Measurements from ENCODE around the gene CBY1.

CBY1 gene

DNA sequence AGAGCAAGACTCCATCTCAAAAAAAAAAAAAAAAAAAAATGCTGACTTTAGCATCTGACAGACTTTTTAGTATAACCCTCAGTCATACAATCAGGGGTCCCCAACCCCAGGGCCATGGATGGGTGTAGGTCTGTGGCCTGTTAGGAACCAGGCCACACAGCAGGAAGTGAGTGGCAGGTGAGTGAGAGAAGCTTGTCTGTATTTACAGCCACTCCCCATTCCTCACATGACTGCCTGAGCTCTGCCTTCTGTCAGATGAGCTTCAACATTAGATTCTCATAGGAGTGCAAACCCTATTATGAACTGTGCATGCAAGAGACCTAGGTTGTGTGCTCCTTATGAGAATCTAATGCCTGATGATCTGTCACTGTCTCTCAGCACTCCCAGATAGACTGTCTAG lies 3.6 kb upstream of the CBY1 start:
- DNase-seq: no peak

DNA sequence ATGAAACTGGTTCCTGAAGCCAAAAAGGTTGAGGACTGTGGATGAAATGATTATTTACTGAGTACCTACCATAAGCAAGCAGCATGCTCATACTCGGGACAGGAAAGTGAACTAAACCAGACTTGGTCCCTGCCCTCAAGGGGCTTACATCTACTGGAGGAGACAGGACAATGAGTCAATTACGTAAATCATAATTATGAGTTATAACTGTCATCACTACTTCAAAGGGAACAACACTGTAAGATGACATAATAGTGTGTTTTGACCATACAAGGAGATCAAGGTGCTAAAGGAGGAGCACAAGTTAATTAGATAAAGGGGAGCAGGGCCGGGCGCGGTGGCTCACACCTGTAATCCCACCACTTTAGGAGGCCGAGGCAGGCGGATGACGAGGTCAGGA lies 2.7 kb upstream of the CBY1 start:
- DNase-seq: no peak

DNA sequence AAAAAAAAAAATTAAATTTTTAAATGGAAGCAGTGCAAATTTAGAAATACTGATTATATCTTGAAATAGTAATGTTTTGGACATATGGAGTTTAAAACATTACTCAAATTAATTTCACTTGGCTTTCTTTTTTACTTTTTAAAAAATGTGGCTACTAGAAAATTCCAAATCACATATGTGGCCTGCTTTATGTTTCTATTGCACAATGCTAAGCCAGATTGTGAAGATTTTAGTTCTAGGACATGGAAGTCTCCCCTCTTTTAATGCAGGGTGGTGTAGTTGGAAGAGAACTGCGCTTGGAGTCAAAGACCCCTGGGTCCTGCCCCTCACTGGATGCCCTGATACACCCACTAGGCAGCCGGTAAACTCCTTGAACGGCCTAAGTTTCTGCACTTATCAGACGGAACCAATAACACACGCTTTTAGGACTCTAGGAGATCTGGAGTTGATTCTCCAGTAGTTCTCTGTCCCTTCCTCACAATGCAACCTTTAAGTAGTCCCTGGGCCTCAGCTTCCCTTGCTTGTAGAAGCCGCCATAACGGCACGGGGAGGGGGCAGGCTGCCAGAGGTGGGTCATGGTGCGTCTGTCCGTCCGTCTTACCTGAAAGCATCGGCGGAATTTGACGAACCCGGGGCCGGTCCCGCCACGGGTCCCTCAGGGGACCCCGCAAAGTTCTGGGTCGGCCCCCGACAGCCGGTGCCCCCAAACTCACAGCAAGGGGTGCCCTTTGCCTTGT lies 751 bp upstream of the CBY1 start:
- no peak for DNase-seq

DNA sequence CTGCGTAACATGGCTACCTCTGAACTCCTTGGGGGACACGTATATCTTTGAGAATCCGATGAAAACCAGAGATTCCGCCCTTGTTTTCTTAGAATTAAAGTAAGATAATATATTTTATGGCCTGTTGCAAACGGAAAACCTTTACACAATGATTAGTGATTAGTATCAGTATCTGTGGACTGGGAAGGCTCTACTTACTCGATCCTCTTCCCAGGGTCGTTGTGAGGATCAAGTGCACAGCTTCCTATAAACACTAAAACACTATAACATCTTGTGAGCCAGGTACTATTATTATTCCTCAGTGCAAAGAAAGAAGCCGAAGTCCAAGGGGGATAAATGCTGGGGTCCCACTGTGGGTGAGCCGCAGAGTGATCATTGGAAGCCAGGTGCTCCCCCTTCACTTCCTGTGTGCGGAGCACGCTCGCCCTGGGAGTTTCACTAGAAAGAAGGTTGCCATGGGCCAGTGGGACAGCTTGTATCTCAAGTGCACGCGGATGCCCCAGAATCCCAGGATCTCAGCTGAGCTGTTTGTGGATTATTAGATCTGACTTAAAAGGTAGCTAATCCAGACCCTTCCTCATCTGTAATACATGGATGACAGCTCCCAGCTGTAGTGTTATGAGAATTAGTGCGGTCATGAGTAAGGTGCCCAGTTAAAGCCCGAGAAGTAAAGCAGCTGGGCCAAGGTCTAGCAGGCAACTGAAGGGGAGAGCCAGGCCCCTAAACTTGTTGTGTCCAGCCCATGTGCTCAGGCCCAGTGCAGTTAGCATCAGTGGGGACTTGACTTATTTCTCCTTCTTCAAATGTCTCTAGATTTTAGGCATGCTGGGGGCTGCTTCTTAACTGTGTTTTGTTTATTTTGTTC lies 839 bp downstream of the CBY1 start:
- no peak for DNase-seq

DNA sequence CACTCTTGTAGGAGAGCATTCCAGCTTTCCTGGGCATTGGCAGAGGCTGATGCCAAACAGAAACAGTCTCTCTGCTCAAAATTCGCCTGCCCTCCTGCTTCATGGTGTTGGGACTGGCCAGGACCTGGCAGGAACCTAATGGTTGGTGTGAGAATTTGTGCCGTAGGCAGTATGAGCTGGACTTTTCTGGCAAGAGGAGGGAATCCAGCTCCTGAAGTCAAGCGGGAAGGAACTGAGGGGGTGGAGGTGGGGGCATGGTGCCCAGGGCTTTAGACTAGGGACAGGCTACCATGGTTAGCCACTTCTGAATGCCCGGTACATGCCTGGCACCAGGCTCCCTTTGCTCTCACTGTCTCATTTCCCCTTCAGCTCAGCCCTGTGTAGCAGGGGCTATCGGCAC lies 18.4 kb downstream of the CBY1 start:
- DNase-seq: no peak

DNA sequence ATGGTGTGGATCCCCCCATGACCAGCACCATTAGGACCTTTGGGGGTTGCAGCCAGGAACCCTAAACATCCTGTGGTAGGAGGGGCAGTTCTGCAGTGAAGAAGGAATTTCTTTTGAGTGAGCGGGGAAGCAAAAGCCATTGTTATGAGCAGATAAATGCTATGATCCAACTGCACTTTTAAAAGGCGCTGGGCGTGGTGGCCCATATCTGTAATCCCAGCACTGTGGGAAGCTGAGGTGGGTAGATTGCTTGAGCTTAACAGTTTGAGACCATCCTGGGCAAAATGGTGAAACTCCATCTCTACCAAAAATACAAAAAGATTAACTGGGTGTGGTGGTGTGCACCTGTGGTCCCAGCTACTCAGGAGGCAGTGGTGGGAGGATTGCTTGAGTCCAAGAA lies 19.4 kb downstream of the CBY1 start:
- no peak for DNase-seq

DNA sequence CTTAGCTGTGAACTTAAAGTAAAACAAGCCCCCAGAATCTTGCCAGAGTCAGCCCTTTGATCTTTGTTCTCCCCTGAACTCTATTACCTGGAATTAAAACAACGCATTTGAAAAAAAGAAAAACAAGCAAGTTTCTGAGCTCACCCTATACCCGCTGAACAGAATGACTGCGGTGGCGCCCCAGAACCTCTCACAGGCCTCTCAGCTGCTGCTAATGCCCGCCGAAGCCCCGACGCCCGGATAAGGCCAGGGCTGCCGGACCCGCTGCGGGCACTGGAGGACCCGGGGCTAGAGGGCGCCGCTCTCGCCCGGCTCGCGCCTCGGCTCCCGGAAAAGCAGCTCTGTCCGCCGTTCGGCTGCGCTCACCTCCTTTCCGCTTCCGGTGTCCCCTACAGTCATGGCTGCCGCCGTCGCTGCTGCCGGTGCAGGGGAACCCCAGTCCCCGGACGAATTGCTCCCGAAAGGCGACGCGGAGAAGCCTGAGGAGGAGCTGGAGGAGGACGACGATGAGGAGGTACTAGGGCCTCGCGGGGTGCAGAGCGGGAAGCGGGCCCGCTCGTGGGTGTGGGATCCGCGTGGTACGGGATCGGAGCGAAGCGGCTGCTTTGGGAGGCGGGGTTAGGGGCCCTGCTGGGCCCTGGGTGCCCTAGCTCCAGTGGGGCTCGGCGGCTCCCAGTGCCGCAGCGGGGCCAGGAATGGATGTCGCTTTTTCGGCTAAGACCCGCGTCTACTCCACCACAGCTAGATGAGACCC lies 25.3 kb downstream of the CBY1 start, which contains the start of gene TOMM22:
Gene TOMM22 (plus strand): TSS at position 376 of the 754 bp plus-strand sequence. CDS start 22 bp downstream, at position 398.
- peak; percentile 73 for DNase-seq

DNA sequence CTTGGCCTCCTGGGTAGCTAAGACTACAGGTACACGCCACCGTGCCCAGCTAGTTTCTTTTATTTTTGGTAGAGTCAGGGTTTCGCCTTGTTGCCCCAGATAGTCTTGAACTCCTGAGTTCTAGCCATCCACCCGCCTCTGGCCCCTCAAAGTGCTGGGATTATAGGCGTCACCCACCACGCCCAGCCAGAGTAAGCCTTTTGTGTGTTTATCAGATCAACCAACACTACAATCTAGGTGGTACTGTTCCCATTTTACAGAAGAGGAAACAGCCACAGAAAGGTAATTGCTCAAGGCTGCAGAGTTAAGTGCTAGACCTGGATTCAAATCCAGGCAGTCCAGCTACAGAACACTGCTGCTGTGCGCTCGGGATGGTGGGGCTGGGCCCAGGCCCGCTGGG lies 28.5 kb downstream of the CBY1 start:
- DNase-seq: no peak

DNA sequence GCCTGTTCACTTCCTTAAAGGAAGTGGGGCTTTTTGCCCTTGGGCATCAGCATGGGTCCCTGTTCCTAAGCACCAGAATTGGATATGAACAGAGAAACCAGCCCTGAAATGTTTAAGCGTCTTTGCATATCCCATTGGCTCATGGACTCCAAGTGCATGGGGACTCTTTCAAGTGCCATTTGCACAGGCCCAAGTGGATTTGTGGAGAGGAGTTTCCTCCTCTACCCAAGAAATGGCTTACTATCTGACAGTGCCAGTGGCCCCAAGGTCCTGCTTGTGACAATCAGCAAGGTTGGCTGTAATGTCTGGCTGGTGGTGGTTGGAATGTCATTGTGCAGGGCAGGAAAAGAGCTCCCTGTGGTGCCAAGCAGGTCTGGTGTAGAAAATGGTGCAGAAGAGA lies 29.3 kb downstream of the CBY1 start:
- no peak for DNase-seq

DNA sequence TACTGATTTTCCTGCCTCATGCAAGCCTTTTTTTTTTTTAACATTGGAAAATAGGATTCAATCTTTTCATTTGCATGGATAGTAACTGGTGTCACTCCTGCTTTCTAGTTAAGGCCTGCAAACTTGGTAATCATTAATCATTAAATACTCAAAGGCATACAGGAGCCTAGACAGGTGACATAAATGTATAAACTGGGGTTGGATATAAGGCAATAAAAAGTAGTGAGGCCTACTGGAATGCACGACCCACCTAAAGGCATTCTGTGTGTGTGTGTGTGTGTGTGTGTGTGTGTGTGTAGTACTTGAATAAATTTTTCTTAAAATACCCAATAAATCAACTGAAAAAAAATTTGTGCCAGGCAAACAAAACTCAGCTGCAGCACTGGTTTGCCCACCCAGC lies 33.2 kb downstream of the CBY1 start:
- DNase-seq: no peak

DNA sequence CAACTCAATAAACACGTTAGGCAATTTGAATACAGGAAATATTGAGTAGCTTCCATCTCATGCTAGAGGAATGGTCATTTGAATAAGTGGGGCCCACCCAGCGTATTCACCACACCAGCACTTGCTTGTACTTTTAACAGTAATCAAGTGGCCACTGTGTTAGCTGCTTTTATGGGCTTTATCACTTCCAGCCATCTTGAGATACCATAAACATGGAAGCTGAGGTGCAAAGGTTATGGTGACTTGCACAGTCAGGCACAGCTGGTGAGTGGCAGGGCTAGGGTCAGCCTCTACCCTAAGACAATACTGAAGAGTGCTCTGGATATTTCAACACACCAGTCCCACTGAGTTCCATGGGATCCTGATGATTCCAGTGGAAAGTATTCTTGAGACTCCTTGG lies 37.6 kb downstream of the CBY1 start:
- DNase-seq: no peak

DNA sequence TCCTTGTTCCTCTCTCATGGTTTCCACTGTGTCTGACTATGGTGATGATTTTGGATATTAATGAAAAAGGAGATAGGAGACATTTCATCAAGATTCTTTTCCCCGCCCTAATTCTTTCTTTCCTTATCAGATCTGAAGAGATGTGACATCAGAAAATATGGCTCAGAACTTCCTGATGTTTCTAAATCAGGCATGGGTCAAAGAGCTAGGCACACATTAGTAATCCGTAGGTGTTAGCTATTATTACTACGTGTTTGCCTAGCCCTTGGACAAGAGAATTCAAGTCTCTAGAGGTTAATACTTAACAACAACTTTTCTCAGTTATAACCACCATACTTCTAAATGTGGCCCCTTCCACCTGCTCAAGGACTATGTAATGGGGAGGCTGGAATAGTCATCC lies 38.5 kb downstream of the CBY1 start:
- no peak for DNase-seq

DNA sequence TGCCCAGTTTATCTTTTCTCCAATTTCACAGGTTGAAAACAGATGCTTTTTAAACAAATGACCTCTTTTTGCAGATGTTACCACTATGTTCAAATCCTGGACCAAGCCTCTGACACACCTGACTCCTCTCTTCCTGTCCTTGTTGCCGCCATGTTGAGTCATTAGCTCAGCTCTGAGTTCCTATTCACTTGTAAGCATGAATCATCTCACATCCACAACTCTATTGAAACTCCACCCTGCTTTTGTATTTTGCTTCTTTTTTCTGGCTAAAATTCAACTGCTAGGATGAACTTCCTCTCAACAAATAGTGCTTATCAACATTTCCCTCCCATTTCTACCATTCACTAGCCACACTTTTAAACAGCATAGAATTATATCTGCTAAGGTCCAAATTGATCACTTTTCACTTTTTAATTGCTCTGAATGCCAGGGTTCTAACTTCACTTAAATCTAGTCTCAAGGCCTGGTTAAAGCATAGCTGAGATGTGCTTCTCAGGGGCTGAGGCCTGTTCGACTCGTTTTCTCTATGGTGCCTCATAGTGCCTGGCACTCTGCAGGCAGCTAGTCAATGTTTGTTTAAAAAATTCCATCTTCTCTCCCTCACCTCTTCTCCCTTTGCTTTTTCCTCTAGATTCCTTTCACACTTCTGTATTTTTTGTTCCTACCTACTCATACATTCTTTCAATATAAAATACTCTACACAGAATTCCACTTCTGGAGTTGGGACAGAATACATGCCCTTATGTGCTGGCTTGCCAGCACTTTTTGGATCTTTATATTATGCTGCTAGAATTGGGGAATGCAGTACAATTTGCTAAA lies 40.4 kb downstream of the CBY1 start:
- no peak for DNase-seq

DNA sequence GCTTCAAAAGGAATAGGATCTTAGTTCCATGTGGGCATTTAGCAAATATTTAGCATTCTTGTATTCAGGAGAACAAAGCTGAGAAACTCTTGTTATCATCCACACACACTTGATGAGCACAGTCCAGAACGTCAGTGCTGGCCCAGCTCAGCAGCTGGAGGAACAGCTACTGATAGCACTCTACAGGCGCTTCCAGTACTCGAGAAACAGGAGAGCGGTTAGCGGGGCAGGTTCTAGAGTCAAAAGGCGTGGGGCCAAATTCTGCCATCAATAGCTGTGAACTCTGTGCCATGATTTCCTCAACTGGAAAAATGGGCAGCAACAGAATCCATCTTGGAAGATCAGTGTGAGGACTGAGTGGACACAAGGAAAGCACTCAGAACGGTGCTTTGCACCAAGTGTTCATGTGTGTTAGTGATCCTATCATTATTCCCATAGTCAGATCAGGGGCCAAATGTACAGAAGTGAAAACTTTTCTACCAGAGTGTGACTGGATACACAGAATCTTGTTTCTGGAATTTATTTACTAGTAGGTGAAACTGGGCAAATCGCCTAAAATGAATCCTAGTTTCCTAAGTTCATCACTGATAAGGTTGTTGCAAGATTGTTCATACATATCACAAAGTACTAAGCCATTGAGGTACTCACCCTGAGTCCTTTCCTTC lies 41.1 kb downstream of the CBY1 start:
- DNase-seq: no peak

DNA sequence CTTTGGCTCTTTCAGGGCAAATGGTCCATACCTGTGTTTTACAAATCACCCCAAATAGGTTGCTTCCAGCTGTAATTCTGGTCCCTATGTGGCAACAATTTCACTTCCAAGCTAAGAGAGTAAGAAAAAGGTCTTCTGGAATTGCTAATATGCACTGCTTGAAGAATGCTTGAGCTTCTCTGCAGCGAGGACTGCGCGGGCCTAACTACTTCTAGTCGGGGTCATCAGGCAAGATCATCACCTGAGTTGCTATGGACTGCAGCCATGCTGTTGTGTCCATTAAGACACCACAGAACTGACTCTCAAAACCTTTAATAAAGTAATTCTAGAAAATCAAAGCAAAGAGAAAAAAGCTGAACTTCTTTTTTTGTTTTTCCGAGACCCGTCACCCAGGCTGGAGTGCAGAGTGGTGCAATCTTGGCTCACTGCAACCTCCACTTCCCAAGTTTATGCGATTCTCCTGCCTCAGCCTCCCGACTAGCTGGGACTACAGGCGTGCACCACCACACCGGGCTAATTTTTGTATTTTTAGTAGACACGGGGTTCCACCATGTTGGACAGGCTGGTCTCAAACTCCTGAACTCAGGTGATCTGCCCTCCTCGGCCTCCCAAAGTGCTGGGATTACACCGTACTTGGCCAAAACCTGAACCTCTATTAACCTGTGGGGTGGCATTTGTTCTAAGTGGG lies 42.1 kb downstream of the CBY1 start:
- no peak for DNase-seq

DNA sequence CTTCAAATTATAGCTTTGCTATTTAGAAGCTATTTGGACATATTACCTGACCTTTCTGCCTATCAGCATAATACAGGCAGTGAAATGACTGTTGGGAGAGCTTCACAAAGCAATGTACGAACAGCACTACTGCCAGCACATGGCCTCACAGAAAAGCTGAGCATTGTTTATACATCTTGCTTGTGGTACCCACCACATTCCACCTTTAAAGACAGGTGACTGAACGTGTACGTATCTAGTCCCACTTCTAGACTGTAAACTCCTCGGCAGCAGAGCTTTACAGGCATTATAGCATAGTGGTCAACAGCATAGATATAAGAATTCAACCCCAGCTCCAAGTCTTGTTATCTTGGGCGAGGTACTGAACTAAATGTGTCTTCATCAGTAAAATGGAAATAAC lies 42.7 kb downstream of the CBY1 start:
- DNase-seq: no peak

DNA sequence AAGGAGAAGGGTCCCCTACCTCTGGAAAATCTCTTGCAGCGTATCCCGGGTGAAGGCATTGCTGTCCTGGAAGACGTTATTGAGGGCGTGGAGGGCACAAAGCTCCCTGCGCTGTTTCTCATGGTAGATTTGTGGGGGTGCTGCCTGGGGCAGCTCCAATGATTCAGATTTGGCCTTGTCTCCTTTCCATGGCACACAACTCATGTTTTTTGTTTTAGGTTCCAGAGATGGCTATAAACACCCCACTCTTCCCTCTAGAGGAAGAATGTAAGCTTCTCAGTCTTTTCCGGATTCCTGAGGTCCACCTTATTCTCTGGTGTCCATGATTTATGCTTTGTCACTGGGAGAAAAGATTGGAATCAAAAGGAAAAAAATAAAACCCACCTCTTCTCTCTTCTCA lies 43.3 kb downstream of the CBY1 start:
- DNase-seq: no peak

DNA sequence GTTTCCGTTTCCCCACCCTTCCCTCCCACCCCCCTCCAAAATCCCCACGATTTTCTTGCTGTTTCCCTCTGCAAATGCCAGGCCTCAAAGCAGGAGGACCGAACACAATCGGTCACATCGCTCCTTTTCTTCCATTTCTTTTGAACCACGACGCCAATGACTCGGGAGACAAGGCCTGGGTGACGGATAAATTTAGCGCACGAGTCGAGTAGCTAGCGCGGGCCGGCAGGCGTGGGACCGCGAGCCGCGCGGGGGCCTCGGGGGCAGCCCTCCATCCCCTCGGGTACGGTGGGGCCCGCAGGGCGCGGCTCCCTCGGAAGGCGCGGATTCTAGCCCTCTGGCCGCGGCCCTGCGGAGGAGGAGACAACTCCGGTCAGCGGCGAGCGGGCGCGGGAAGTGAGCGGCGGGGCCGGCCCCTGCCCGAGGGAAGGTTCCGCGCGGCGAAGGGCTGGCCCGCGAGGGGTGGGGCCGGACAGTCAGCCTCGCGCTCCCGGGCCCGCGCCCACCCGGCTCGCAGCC lies 43.9 kb downstream of the CBY1 start:
- no peak for DNase-seq

DNA sequence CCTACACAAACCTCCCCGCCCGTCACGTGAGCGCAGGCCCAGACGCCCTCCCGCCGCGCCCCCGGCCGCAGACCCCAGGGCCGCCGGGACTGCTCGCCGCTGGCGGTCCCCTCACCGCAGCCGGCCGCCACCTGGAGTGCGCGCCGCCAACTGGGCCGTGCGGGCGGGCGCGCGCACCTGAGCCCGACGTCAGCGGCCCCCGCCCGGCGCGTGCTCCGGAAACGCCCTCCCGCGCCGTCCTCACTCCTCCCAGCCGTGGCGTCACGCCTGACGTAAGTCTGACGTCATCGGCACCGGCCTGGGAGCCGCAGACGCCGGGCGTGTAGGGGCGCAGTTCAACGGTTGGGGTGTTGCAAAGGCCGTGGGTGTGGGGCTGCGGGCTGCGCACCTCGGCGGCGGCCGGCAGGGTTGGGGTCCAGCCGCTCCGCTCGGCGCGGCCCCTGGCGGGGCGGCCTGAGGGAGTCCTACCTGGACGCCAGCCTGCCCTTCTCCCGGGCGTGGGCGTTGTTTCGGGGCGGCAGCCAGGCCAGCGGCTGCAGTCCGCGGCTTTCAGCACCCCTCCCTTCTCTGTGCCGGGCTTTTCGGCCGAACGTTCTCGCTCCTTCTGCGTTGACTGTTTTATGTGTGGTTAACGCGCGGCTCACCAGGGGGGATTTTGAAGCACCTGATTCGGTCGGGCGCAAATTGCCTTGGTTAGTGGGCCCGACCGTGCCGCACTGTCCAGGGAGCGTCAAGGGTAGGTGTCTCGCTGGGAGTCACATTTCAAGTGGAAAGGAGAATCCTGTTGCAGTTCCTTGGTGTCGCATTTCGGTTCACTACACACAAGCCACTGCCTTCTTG lies 44.6 kb downstream of the CBY1 start, which contains the start of gene JOSD1:
Gene JOSD1 (minus strand): TSS at position 155 of the 840 bp plus-strand sequence. CDS start 956 bp downstream, outside the sequence.
- peak; percentile 82 for DNase-seq

DNA sequence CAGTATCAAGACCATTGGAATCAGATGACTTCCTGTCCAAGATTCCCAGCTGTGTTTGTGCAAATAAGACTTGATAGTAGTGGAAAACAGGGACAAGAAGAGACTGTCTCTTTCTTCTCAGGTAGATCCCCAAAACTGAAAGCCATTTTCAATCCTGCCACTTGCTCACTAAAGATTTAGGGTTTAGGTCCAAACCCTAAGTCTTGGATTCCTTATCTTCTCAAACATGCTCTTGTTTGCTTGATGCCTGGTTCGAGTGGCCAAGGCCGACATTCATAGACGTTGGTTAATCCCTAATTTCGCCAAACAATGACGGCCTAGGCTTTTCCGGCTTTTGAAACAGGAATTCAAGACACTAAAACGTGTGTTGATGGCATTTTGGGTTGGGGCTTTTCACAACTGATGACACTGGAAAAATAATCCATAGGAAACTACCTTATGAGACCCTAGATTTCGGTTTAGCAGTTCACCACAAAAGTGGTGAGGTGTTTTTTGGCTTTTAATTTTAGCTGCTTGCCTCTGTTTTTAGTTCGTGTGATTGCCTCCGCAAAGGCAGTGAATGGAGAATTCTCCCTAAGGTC lies 48.3 kb downstream of the CBY1 start:
- DNase-seq: no peak
